HCT116 (cell line): ENCODE measurements around the gene RAB33B. TPM values are rescaled to one million over a fixed set of nuclear protein-coding genes. Genes with fewer than 3 reads are reported as not detected.

Source experiments
- ATAC-seq: fragments of 200-7000 bp; cut with Tn5 transposase; 2 replicates; pipeline ENCODE4 v1.9.1; 2020; ENCODE audit warnings: mild to moderate bottlenecking, moderate library complexity
- BruUV-seq: library from RNA; stranded (reverse); fragments of 400-500 nt; replicated peaks from 2 replicates; lab custom pipeline; 2021; lab: Mats Ljungman, UMichigan
- CTCF ChIA-PET: fragments of 300-600 bp; sonication (Branson Sonifier 250); formaldehyde crosslinking; loops from one replicate; lab custom pipeline; 2021; ENCODE audit warnings: antibody characterized with exemption; lab: Charles Lee
- POLR2A ChIA-PET: fragments of 300-600, 350-600 bp; sonication (Branson Sonifier 250); formaldehyde crosslinking; loops from one replicate; lab custom pipeline; 2021; ENCODE audit warnings: antibody characterized with exemption; lab: Charles Lee
- RAD21 ChIA-PET, 2 experiments: fragments of 300-600 bp; sonication (Branson Sonifier 250); formaldehyde crosslinking; loops; one replicate each; lab custom pipeline; 2023; ENCODE audit warnings: low total read pairs in 2 of 2; ENCODE audit not compliant: uncharacterized antibody in 2 of 2, unreplicated experiment in 2 of 2, low non-redundant PET in 1 of 2; lab: Charles Lee
- DNase-seq: peaks from one replicate; pipeline ENCODE4 v3.0.0-alpha.2; 2010; ENCODE audit warnings: low read depth, low spot score
- H2AFZ ChIP-seq: fragments of 200-600 bp; shearing (Covaris generic), sonication (generic); 2 replicates; pipeline ENCODE4 v1.6.1; 2017; ENCODE audit warnings: low read depth, mixed run types, mixed read lengths, antibody characterized with exemption, low read length; ENCODE audit not compliant: poor library complexity, severe bottlenecking
- H3K27ac ChIP-seq: 2 replicates; pipeline ENCODE4 v1.5.1; 2012; ENCODE audit warnings: low read depth, low read length
- H3K27me3 ChIP-seq: fragments of 200-600 bp; sonication (generic); 2 replicates; pipeline ENCODE4 v1.6.1; 2016; ENCODE audit warnings: mixed run types, low read length, mixed read lengths; ENCODE audit not compliant: insufficient read depth
- H3K36me3 ChIP-seq, 2 experiments: fragments of 200-500 bp in 1 of 2; fragments of 200-600 bp in 1 of 2; sonication (Bioruptor generic) in 1 of 2; sonication (generic) in 1 of 2; 2 replicates each; pipeline versions ENCODE4 v1.5.1 to v1.6.1; 2014 to 2016; ENCODE audit warnings: low read length in 2 of 2, inconsistent platforms in 1 of 2, mixed read lengths in 1 of 2, mixed run types in 1 of 2; ENCODE audit not compliant: insufficient read depth in 2 of 2, control insufficient read depth in 1 of 2
- H3K4me1 ChIP-seq, 2 experiments: fragments of 200-600 bp in 1 of 2; sonication (generic) in 1 of 2; 2 replicates each; pipeline versions ENCODE4 v1.5.1 to v1.6.1; 2012 to 2017; ENCODE audit warnings: low read length in 2 of 2, inconsistent platforms in 1 of 2, mild to moderate bottlenecking in 1 of 2, mixed read lengths in 1 of 2, mixed run types in 1 of 2, moderate library complexity in 1 of 2; ENCODE audit not compliant: insufficient read depth in 2 of 2, control insufficient read depth in 1 of 2
- H3K4me2 ChIP-seq: fragments of 200-600 bp; sonication (generic); 2 replicates; pipeline ENCODE4 v1.6.1; 2017; ENCODE audit warnings: mixed run types, low read length, mixed read lengths
- H3K4me3 ChIP-seq, 2 experiments: fragments of 200-600 bp in 1 of 2; sonication (generic) in 1 of 2; replicated peaks in 1 of 2; 2 replicates each; pipeline ENCODE4 v1.5.1; 2011 to 2016; ENCODE audit warnings: low read length in 2 of 2, control low read depth in 1 of 2, low read depth in 1 of 2, mild to moderate bottlenecking in 1 of 2, mixed read lengths in 1 of 2, mixed run types in 1 of 2
- H3K79me2 ChIP-seq: fragments of 200-600 bp; sonication (generic); 2 replicates; pipeline ENCODE4 v1.6.1; 2017; ENCODE audit warnings: mild to moderate bottlenecking, mixed run types, low read length, moderate library complexity, mixed read lengths; ENCODE audit not compliant: insufficient read depth
- H3K9ac ChIP-seq: fragments of 200-600 bp; sonication (generic); 2 replicates; pipeline ENCODE4 v1.6.1; 2016; ENCODE audit warnings: low read length, mixed read lengths
- H3K9me2 ChIP-seq: fragments of 200-600 bp; sonication (generic), shearing (Covaris generic); 2 replicates; pipeline ENCODE4 v1.6.1; 2017; ENCODE audit warnings: mixed run types, mild to moderate bottlenecking, moderate library complexity; ENCODE audit not compliant: insufficient read depth
- H3K9me3 ChIP-seq, 2 experiments: fragments of 200-500 bp in 1 of 2; fragments of 200-600 bp in 1 of 2; sonication (Bioruptor generic) in 1 of 2; sonication (generic) in 1 of 2; 2 replicates each; pipeline ENCODE4 v1.6.1; 2014 to 2017; ENCODE audit warnings: low read length in 2 of 2, mixed read lengths in 2 of 2, inconsistent platforms in 1 of 2, low read depth in 1 of 2, mild to moderate bottlenecking in 1 of 2, mixed run types in 1 of 2, moderate library complexity in 1 of 2; ENCODE audit not compliant: control insufficient read depth in 1 of 2, insufficient read depth in 1 of 2
- H4K20me1 ChIP-seq: fragments of 200-600 bp; sonication (generic), shearing (Covaris generic); 2 replicates; pipeline ENCODE4 v1.6.1; 2017; ENCODE audit warnings: mixed run types, mild to moderate bottlenecking, moderate library complexity; ENCODE audit not compliant: insufficient read depth
- CEBPB ChIP-seq: IDR thresholded peaks from 2 replicates; pipeline ENCODE4 v1.6.1; 2012; ENCODE audit warnings: low read depth
- EGR1 ChIP-seq: IDR thresholded peaks from 2 replicates; pipeline ENCODE4 v1.6.1; 2012; ENCODE audit warnings: low read depth
- EZH2 ChIP-seq: fragments of 200-600 bp; sonication (generic); IDR thresholded peaks from 2 replicates; pipeline ENCODE4 v1.6.1; 2017; ENCODE audit warnings: antibody characterized with exemption, mixed run types
- FOSL1 ChIP-seq: IDR thresholded peaks from 2 replicates; pipeline ENCODE4 v1.6.1; 2012; ENCODE audit warnings: low read depth
- POLR2A ChIP-seq: IDR thresholded peaks from 2 replicates; pipeline ENCODE4 v1.7.0; 2011; ENCODE audit warnings: borderline replicate concordance; ENCODE audit not compliant: insufficient read depth, insufficient read length; ENCODE audit errors: extremely low read depth
- RAD21 ChIP-seq: IDR thresholded peaks from 2 replicates; pipeline ENCODE4 v1.6.1; 2012; ENCODE audit warnings: low read depth, mild to moderate bottlenecking
- SRF ChIP-seq: IDR thresholded peaks from 2 replicates; pipeline ENCODE4 v1.6.1; 2012; ENCODE audit warnings: low read depth
- YY1 ChIP-seq: IDR thresholded peaks from 2 replicates; pipeline ENCODE4 v1.6.1; 2011; ENCODE audit warnings: low read length, low read depth, moderate library complexity, mild to moderate bottlenecking; ENCODE audit not compliant: insufficient replicate concordance; ENCODE audit errors: extremely low read depth
- ZFX ChIP-seq: fragments of 450-650 bp; IDR thresholded peaks from 2 replicates; pipeline ENCODE4 v1.6.1; 2017
- ZNF274 ChIP-seq: fragments of 200-500 bp; sonication (Bioruptor generic); IDR thresholded peaks from 2 replicates; pipeline ENCODE4 v1.6.1; 2014; ENCODE audit warnings: mild to moderate bottlenecking, low read depth, low read length, inconsistent platforms
- intact Hi-C: fragments of 100-400 bp; cut with micrococcal nuclease; formaldehyde crosslinking; loops from 2 replicates; pipeline ENCODE4 v1.10.0; 2022
- total RNA-seq: library from RNA; stranded (reverse); gene quantifications from one replicate; pipeline ENCODE4 v1.2.1, GENCODE V29; 2021; ENCODE audit not compliant: unreplicated experiment
- TF ChIP-seq, protein P1 (sequence below): IDR thresholded peaks from 2 replicates; pipeline ENCODE4 v1.6.1; 2012; ENCODE audit warnings: low read depth
- TF ChIP-seq, protein P2 (sequence below): IDR thresholded peaks from 2 replicates; pipeline ENCODE4 v1.6.1; 2012

Gene RAB33B
- total RNA-seq, 1 experiment from 2014 or later, result 5.4 TPM

DNA sequence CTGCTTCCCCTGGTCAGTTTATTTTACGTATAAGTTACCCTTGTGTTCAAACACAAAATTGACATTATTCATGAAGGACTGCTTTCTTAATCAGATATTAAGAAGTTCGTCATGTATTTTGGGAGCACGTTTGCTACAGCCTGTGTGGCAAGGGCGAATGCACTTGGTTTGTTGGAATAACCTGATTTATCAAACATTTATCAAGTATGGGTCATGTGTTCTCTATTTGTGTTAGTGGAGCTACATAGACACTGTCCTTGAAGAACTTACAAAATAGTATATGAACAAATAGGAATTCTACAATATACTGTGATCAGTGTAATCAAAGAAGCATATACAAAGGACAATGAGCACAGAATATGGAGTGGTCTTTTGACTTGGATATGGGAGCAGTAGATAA lies 22.4 kb downstream of the RAB33B start:
- no peak for DNase-seq
- ChIA-PET POLR2A (no interaction called here), CTCF (no interaction called here), RAD21 (no interaction called here)
- intact Hi-C loops, result no loop called here
- TF ChIP-seq, protein P1, sequence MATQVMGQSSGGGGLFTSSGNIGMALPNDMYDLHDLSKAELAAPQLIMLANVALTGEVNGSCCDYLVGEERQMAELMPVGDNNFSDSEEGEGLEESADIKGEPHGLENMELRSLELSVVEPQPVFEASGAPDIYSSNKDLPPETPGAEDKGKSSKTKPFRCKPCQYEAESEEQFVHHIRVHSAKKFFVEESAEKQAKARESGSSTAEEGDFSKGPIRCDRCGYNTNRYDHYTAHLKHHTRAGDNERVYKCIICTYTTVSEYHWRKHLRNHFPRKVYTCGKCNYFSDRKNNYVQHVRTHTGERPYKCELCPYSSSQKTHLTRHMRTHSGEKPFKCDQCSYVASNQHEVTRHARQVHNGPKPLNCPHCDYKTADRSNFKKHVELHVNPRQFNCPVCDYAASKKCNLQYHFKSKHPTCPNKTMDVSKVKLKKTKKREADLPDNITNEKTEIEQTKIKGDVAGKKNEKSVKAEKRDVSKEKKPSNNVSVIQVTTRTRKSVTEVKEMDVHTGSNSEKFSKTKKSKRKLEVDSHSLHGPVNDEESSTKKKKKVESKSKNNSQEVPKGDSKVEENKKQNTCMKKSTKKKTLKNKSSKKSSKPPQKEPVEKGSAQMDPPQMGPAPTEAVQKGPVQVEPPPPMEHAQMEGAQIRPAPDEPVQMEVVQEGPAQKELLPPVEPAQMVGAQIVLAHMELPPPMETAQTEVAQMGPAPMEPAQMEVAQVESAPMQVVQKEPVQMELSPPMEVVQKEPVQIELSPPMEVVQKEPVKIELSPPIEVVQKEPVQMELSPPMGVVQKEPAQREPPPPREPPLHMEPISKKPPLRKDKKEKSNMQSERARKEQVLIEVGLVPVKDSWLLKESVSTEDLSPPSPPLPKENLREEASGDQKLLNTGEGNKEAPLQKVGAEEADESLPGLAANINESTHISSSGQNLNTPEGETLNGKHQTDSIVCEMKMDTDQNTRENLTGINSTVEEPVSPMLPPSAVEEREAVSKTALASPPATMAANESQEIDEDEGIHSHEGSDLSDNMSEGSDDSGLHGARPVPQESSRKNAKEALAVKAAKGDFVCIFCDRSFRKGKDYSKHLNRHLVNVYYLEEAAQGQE, result no peak
- no peak for TF ChIP-seq SRF
- no peak for TF ChIP-seq FOSL1
- TF ChIP-seq, protein P2, sequence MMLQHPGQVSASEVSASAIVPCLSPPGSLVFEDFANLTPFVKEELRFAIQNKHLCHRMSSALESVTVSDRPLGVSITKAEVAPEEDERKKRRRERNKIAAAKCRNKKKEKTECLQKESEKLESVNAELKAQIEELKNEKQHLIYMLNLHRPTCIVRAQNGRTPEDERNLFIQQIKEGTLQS, result no peak
- no peak for TF ChIP-seq YY1
- no peak for TF ChIP-seq POLR2A
- TF ChIP-seq CEBPB, result no peak
- no peak for TF ChIP-seq EGR1
- TF ChIP-seq ZNF274, result no peak
- no peak for TF ChIP-seq ZFX
- no peak for TF ChIP-seq RAD21
- TF ChIP-seq EZH2, result no peak
- BruUV-seq, result no TSS peak
- H2AFZ ChIP-seq, result no peak overlapping the region
- H3K36me3 ChIP-seq, result no peaks in the 10 kb centered on the region
- H3K9ac ChIP-seq, result no peak overlapping the region
- H3K9me3 ChIP-seq, result no peaks in the 10 kb centered on the region
- 0 out of 2 replicates have a peak, but pooled peaks cover 3% of the 10 kb centered on the region for H3K79me2 ChIP-seq
- H3K27ac ChIP-seq, result no peak overlapping the region
- no peak overlapping the region for H3K4me3 ChIP-seq
- H3K27me3 ChIP-seq, result no peaks in the 10 kb centered on the region
- no peaks in the 10 kb centered on the region for H3K4me1 ChIP-seq
- H3K9me2 ChIP-seq, result no peaks in the 10 kb centered on the region
- no peak overlapping the region for H3K4me2 ChIP-seq
- ATAC-seq, result no peak
- H4K20me1 ChIP-seq, result no peaks in the 10 kb centered on the region
